GM18526 (cell line): Measurements from ENCODE around the gene FN3K.

Source experiments
- POLR2A ChIP-seq: IDR thresholded peaks from 3 replicates; pipeline ENCODE4 v1.6.1; 2011; ENCODE audit not compliant: insufficient read length; ENCODE audit errors: extremely low read depth

FN3K gene

GRCh38 chr17:82794781-82795482 is 59.5 kb downstream of the FN3K start:
- no peak for TF ChIP-seq POLR2A

GRCh38 chr17:82795615-82796014 is 60.2 kb downstream of the FN3K start:
- no peak for TF ChIP-seq POLR2A

DNA sequence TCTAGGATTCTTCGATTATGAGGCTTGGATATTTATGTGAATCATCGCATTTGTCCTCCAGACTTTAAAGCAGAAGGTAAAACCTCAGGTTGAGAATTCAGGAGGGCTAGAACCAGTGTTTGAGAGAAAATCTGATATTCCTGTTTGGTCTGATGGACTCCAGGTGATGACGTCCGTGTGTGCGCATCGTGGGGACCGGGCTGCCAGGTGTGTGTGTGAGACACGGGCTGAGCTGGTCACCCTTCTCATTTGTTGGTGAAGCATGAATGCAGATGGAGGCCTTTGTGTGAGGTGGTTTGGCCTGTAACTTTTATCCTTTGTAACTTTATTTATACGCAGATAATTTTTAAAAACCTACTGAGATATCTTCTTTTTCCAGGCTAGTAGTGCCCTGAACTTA is 61.6 kb downstream of the FN3K start:
- no peak for TF ChIP-seq POLR2A

- TF ChIP-seq POLR2A, result no peak
Observed at GRCh38 chr17:82798752-82799151, 63.3 kb downstream of the FN3K start.

DNA sequence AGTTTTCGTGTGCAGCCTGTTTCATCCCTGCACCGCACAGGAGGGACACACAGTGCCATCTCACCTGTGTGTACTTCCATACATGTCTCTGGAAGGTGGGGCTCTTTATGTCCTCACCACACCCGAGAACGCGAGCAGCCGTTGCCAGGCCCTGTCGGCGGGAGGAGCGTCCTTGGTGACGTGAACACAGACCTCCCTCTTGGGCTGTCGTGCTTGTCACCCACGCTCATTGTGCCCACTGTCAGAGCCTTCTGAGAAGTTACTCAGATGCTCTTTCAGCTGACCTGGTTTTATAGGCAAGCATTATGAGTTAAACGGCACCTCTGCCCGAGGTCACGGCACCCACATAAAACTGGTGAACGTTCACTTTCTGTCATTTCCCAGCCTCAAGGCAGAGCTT is 64.2 kb downstream of the FN3K start:
- TF ChIP-seq POLR2A, result no peak
